GM20431 (cell line): ENCODE data around the gene PARP15.
"Not testable (repeated sequence)": the region's sequence is repeated elsewhere in the genome, so short reads cannot be mapped to it uniquely, and the experiment has no call there.

Experiments
- in situ Hi-C: fragments of 300-500 bp; cut with MseI, MboI; formaldehyde crosslinking; loops from one replicate; pipeline ENCODE4 v1.15.0; 2020; ENCODE audit warnings: low sequenced_read_pairs; ENCODE audit not compliant: unreplicated experiment

Gene PARP15

GRCh38 chr3:122609798-122610559 lies 32.5 kb downstream of the PARP15 start:
- in situ Hi-C loops: no loop called here

- in situ Hi-C loops: no loop called here
Observed at GRCh38 chr3:122612696-122613095, 35.2 kb downstream of the PARP15 start.

- in situ Hi-C loops: no loop called here
Observed at GRCh38 chr3:122615303-122615702, 37.9 kb downstream of the PARP15 start.

GRCh38 chr3:122618614-122619013 lies 41.2 kb downstream of the PARP15 start:
- in situ Hi-C loops: no loop called here

DNA sequence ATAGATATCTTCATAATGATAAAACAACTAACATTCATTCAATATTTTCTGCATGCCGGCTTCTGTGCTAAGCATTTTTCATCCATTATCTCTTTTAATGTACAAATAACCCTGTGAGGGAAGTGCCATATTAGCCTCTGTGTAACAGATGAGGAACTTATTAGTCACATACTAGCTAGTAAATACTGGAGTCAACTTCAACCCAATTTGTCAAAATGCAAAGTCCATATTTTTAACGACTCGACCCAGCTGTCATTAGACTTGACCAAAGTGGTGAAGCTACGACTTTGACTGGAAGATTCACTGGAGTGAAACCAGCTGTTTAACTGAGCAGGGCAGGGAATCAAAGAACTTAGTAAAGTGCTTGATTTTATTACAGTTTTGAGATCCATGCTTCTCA lies 41.6 kb downstream of the PARP15 start:
- in situ Hi-C loops: no loop called here

DNA sequence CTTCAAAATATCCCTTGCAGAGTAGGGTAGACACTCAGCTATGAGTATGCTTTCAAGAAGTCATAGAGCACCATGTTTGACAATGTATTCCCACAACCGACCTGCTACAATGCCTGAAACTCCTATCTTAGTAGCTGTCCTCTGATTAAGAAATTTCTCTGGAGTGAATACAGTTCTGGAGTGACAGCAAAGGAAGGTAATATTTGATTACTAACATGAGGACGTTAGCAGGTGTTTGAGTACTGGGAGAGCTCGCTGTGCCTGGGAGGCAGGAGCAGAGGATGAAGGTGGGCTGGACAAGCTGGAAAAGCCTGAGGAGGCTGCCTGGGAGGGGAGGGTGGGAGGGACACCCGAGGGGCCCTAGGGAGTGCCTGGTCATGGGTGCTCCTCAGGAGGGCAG lies 42.9 kb downstream of the PARP15 start:
- in situ Hi-C loops: no loop called here

DNA sequence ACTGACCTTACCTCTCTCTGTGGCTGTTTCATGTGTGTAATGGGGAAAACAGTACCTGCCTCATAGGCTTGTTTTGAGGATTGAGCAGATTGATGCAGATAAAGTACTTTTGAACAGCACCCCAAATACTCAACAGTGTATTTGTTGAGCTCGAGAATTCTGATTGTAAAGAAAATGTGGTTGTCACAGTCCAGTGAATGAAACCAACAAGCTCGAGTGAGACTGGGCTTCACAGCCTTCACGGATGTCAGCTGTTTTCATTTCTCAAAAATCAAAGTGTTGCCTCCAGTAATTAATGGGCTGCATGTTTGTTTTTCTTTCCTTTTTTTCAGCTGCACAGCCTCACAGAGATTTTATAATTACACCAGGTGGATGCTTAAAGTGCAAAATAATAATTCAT lies 43.7 kb downstream of the PARP15 start:
- in situ Hi-C loops: no loop called here

DNA sequence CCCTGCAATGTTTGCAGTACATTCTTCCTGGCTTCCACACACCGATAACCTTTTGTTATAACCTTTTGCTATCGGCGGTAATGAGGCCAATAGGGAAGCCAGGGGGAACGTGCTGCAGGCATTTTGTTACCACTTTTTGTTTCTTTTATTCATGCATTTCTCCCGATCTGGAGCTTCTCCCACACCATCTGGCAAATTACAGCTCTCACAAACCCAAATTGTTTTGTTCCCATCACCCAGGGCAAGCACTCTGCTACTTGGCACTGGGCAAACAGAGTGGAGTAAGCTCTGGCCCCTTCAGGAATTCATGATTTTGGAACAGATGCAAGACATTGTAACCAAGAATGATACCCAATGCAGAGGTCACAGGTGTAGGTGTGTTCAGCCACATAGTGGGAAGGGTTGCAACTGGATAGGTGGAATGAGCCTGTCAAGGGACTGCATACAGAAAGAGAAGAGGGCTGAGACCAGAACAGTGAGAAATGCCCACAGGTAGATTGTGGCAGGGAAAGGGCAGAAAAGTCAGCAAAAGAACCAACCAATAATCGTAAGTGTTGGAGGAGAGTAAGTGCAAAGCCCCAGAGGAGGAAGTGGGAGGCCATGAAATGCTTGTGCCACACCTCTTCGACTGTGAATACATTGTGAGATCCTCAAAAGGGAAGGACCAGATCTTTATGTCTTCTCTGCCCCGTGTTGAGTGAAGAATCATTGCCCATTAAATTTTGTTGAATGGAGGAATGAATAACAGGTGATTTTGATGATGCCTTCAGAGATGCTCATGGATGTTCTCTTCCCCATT lies 45.8 kb downstream of the PARP15 start:
- in situ Hi-C loops: no loop called here

DNA sequence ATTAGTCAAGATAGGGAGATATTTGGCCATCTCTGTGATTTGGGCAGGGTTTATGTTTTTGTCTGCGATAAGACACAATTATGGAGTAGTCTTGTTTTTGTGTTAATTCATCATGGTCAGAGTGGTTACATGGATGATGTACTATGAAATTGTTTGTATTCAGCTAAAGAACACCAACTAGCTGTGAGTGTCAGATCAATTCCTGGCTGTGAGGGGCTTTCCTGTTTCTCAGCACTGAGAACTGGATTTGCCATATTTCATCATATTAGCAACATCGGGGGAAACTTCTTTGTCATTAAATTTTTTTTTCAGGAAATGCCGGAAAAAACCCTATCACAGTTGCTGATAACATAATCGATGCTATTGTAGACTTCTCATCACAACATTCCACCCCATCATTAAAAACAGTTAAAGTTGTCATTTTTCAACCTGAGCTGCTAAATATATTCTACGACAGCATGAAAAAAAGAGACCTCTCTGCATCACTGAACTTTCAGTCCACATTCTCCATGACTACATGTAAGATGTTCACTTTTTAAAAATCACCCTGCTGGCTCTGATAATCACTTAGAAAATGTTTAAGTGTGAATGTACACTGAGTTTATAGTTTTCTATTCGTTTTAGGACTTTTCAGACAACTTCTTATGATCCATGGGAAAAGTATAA lies 49.2 kb downstream of the PARP15 start:
- in situ Hi-C loops: no loop called here

DNA sequence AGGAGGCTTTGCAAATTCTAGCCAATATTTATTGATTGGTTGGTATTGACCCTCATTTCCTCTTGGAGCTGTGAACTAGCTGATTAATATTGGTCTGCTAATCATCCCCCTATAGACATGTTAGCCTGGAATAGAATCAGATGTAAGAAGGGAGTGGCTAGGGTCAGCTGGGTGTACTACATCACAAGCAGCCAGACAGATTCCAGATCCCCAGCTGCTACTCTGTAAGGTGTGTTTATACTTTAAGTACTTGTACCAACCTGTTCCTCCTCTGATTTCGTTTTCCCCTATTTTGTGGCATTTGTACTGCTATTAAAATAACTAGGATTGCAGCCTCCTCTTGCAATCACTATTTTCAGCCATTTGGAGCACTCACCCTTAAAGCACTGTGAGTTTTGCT lies 49.9 kb downstream of the PARP15 start:
- in situ Hi-C loops: no loop called here

- in situ Hi-C loops: no loop called here
Observed at GRCh38 chr3:122628567-122628966, 51.1 kb downstream of the PARP15 start.

- in situ Hi-C loops: no loop called here
Observed at GRCh38 chr3:122629763-122630162, 52.3 kb downstream of the PARP15 start.

GRCh38 chr3:122635789-122636188 lies 58.3 kb downstream of the PARP15 start:
- in situ Hi-C loops: no loop called here

- in situ Hi-C loops: no loop called here
Observed at GRCh38 chr3:122636697-122637096, 59.2 kb downstream of the PARP15 start.

- in situ Hi-C loops: no loop called here
Observed at GRCh38 chr3:122640437-122640999, 63.1 kb downstream of the PARP15 start.

DNA sequence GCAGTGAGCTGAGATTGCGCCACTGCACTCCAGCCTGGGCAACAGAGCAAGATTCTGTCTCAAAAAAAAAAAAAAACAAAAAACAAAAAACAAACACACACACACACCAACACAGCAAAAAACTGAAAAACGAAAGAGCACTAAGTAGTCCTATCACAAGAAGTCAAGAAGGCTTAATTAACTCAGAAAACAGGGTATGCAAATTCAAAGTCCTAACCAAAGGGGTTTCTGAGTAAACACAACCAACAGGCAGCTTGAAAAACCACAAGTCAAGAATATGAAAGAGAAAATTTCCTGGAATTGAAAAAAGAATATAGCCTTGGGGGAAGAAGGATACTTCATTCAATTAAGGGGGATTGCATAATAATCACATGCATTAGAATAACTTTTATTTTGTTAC lies 65.5 kb downstream of the PARP15 start:
- in situ Hi-C loops: no loop called here

- in situ Hi-C loops: no loop called here
Observed at GRCh38 chr3:122646146-122646988, 68.9 kb downstream of the PARP15 start.

DNA sequence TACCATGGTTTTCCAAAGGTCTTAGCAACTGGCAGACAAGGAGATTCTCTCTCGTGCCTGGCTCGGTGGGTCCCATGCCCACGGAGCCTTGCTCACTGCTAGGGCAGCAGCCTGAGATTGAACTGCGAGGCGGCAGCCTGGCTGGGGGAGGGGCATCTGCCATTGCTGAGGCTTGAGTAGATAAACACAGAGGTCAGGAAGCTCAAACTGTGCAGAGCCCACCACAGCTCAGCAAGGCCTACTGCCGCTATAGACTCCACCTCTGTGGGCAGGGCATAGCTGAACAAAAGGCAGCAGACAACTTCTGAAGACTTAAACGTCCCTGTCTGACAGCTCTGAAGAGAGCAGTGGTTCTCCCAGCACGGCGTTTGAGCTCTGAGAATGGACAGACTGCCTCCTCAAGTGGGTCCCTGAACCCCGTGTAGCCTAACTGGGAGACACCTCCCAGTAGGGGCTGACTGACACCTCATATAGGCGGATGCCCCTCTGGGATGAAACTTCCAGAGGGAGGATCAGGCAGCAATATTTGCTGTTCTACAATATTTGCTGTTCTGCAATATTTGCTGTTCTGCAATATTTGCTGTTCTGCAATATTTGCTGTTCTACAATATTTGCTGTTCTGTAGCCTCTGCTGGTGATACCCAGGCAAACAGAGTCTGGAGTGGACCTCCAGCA lies 73.9 kb downstream of the PARP15 start:
- in situ Hi-C loops: not testable (repeated sequence)

GRCh38 chr3:122651962-122652361 lies 74.5 kb downstream of the PARP15 start:
- in situ Hi-C loops: not testable (repeated sequence)
